Suprapubic skin (tissue), 4 donors: ENCODE measurements around the gene FAM200C.

Experiments used
- EP300 ChIP-seq: sonication (generic); formaldehyde crosslinking; IDR thresholded peaks from one replicate; pipeline ENCODE4 v1.6.1; 2017; ENCODE audit warnings: antibody characterized with exemption
- POLR2A ChIP-seq, 2 donors: fragments of 450-650 bp; IDR thresholded peaks; one replicate each; pipeline ENCODE4 v1.6.1; 2017; ENCODE audit warnings: antibody characterized with exemption in 2 of 2, mild to moderate bottlenecking in 2 of 2, moderate library complexity in 2 of 2
- POLR2AphosphoS5 ChIP-seq, 3 donors: sonication (generic); formaldehyde crosslinking; IDR thresholded peaks; one replicate each; pipeline ENCODE4 v1.6.1; 2017; ENCODE audit warnings: antibody characterized with exemption in 3 of 3
- TF ChIP-seq, protein P1 (sequence below), 2 donors: fragments of 200-600 bp in 1 of 2; fragments of 450-650 bp in 1 of 2; sonication (generic) in 1 of 2; IDR thresholded peaks; one replicate each; pipeline ENCODE4 v1.5.1; 2016 to 2019; ENCODE audit warnings: antibody characterized with exemption in 2 of 2, mild to moderate bottlenecking in 1 of 2, moderate library complexity in 1 of 2

DNA sequence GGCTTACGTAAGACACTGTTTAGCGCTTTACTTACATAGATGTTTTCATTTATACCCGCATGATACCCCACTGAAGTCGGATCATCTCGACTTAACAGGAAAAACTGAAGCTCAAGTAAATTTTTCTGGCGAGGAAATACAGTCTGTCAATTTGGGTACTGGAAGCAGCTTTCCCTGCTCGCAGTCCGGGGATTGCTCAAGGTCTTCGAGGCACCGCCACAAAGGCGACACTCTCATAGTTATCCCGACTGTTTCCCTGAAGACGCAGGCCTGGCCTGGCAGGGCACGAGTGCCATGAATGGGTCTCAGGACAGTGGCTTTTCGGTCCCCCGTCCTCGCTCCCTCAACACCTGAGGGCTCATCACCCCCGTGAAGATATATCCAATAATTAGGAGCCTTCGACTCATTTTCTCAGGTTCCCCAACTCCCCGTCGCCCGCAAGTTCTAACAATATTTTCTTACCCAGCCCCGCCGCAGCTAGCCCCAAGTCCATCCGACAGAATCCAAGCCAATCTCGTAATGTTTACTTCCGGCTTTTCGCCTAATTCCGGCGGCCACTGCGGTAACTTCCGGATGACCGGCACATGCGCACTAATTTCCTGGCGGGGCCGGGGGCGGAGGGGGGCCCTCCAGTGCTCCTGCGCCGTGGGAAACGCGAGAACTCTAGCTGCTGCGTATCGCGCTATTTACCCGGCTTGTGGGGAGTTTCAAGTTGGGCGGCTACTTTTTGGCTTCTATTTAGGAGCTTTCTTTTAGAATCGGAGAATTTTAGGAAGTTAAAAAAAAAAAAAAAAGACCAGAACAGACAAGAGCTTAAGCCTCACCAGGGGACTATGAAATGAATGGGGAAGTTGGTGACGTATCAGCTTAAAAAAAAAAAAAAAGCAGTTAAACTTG is 19.0 kb upstream of the FAM200C start, which contains the start of gene SLU7:
- TF ChIP-seq POLR2A (IDR thresholded peaks at IDR 0.05) (peak; percentile 44 to 76), POLR2AphosphoS5 (IDR thresholded peaks at IDR 0.05) (peak; percentile 37 to 78 (median 44)), EP300 (no peak)
- TF ChIP-seq, protein P1, sequence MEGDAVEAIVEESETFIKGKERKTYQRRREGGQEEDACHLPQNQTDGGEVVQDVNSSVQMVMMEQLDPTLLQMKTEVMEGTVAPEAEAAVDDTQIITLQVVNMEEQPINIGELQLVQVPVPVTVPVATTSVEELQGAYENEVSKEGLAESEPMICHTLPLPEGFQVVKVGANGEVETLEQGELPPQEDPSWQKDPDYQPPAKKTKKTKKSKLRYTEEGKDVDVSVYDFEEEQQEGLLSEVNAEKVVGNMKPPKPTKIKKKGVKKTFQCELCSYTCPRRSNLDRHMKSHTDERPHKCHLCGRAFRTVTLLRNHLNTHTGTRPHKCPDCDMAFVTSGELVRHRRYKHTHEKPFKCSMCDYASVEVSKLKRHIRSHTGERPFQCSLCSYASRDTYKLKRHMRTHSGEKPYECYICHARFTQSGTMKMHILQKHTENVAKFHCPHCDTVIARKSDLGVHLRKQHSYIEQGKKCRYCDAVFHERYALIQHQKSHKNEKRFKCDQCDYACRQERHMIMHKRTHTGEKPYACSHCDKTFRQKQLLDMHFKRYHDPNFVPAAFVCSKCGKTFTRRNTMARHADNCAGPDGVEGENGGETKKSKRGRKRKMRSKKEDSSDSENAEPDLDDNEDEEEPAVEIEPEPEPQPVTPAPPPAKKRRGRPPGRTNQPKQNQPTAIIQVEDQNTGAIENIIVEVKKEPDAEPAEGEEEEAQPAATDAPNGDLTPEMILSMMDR (IDR thresholded peaks at IDR 0.05), result no peak
